ENCODE measurements around the gene RHOF. TPM values are rescaled to one million over a fixed set of nuclear protein-coding genes. Genes with fewer than 3 reads are reported as not detected.
A peak's percentile ranks its signal among the peaks of the same experiment; 100 is the strongest.

The RHOF gene, protein sequence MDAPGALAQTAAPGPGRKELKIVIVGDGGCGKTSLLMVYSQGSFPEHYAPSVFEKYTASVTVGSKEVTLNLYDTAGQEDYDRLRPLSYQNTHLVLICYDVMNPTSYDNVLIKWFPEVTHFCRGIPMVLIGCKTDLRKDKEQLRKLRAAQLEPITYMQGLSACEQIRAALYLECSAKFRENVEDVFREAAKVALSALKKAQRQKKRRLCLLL
- polyA plus RNA-seq = 90.0 TPM

DNA sequence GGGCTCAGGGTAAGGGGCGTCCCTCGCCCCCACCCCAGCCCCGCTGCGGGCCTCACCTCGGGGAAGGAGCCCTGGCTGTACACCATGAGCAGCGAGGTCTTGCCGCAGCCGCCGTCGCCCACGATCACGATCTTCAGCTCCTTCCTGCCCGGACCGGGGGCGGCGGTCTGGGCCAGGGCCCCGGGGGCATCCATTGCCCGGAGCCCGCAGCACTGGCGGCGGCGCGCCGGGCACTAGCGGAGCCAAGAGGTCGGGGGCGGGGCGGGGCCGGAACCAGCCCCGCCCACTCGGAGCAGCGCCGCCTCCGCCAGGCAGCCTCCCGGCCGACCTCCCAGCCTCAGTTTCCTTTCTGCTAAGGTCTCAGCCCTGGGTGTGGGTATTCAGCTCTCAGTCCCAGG is at the start of gene RHOF:
RHOF (minus strand) TSS at position 249 of the 398 bp plus-strand sequence; CDS start at position 194, 55 bp downstream.
- Mint-ChIP-seq H3K4me3 (peak within 1 kb of the TSS; percentile 91 to 97 (median 94)), H3K9me3 (no peaks in the 10 kb centered on the region), H3K36me3 (no peaks in the 10 kb centered on the region), H3K27me3 (no peaks in the 10 kb centered on the region), H3K4me1 (peaks cover 34 to 45% (median 42%) of the 10 kb centered on the region in 3 donors), H3K27ac (peak within 1 kb of the TSS; percentile 98 to 100 (median 100))

DNA sequence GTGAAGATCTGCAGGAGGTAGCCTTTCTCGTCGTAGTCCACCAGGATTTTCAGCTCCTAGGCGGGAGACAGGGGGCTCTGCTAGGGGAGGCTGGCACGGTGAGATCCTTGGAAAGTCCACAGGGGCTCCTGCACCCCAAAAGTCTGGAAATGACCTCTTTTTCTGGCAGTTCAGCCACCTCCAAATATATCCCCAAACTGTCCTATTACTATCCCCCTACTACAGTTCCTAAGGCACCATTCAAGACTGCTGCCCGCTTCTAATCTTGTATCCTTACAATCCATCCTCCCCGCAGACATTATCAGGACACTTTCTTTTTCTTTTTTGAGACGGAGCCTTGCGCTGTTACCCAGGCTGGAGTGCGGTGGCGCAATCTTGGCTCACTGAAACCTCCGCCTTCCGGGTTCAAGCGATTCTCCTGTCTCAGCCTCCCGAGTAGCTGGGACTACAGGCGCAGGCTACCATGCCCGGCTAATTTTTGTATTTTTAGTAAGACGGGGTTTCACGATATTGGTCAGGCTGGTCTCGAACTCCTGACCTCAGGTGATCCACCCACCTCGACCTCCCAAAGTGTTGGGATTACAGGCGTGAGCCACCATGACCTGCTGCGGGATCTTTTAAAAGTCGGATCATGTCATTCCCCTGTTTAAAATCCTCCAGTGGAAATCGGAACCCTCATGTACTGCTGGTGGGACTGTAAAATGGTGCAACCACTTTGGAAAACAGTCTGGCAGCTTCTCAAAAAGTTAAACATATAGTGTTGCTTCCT is 46.7 kb upstream of the RHOF start:
- Mint-ChIP-seq H3K27me3 (no peaks in the 10 kb centered on the region), H3K4me3 (peak overlapping the region; percentile 94 to 100 (median 98)), H3K4me1 (peaks cover 13 to 16% (median 15%) of the 10 kb centered on the region in 3 donors)

DNA sequence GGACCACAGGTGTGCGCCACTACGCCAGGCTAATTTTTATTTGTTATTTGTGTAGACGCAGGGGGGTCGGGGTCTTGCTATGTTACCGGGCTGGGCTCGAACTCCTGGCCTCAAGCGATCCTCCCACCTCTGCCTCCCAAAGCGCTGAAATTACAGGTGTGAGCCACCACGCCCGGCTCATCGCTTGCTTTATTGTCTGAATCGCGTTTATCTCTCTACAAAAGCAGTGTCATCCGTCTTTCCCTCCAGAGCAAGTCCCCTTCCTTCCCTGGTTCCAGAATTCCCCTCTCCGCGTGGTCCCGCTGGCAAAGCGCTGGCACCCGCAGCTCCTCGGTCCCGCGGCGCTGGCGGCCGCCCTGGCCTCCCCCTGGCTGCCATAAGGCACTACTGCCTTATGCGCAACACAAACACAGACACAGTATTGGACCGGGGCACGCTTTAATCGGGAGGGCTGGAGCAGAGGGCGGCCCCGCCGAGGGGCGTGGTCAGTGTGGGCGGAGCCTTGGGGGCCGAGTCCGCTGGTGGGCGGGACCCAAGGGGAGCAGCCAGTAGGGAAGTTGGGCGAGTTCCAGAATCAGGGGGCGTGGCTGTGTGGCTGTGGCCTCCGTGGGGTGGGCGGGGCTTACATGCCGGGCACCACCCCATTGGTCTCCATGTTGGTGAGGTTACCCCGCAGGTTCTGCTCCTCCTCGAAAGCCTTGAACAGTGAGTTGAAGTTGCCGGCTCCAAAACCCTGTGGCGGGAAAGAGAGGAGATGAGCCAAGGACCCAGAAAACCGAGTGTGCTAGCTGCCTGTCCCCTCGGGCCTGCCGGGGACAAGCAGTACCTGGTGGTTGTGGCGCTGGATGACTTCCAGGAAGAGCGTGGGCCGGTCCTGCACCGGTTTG is 45.9 kb upstream of the RHOF start:
- Mint-ChIP-seq H3K27me3 (no peaks in the 10 kb centered on the region), H3K4me1 (peaks cover 13 to 16% (median 15%) of the 10 kb centered on the region in 3 donors)

More for the DNA sequence above, 46.7 kb upstream of the RHOF start:
- H3K36me3 Mint-ChIP-seq = peaks cover 1% of the 10 kb centered on the region
- peak overlapping the region in 2 of 3 donors; percentile 17 to 90 for H3K27ac Mint-ChIP-seq
- H3K9me3 Mint-ChIP-seq = no peaks in the 10 kb centered on the region

DNA sequence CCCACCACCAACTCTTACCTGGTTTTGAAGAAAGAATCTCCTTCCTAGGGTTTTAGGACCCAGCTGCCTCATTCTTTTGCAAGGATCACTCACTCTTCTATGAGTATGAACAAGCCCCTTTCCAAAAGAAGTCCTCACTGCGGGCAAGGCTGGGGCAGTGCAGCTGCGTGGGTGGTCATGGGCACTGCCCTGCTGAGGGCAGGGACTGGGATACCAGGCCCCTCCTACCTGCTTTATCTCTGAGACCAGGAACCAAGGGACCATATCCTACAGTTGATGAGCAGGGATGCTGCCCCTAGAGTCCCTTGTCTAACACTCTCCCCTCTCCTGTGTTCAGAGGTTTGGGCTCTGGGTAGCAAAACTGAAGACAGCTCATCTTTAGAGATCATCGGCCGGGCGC is 44.6 kb upstream of the RHOF start:
- Mint-ChIP-seq H3K4me3 (no peak overlapping the region), H3K27ac (no peak overlapping the region), H3K4me1 (peaks cover 13 to 16% (median 15%) of the 10 kb centered on the region in 3 donors), H3K9me3 (no peaks in the 10 kb centered on the region), H3K36me3 (peaks cover 1% of the 10 kb centered on the region), H3K27me3 (no peaks in the 10 kb centered on the region)

More for the DNA sequence above, 45.9 kb upstream of the RHOF start:
- H3K9me3 Mint-ChIP-seq = no peaks in the 10 kb centered on the region
- H3K27ac Mint-ChIP-seq = peak overlapping the region; percentile 8 to 90 (median 41)
- peaks cover 1% of the 10 kb centered on the region for H3K36me3 Mint-ChIP-seq
- H3K4me3 Mint-ChIP-seq = peak overlapping the region; percentile 94 to 100 (median 98)

DNA sequence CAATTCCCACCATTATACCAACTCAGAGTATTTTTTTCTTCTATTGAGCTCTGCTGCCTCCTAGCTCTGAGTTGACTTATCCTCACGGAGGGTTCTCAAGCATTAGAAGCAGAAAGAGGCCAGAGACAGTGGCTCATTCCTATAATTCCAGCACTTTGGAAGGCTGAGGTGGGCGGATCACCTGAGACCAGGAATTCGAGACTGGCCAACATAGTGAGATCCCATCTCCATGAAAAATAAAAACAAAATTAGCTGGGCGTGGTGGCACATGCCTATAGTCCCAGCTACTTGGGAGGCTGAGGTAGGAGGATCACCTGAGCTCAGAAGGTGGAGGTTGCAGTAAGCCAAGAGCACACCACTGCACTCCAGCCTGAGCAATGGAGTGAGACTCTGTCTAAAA is 44.2 kb upstream of the RHOF start:
- H3K4me3 Mint-ChIP-seq = peak overlapping the region in 1 of 4 donors; percentile 52
- no peaks in the 10 kb centered on the region for H3K27me3 Mint-ChIP-seq
- no peaks in the 10 kb centered on the region for H3K9me3 Mint-ChIP-seq
- H3K4me1 Mint-ChIP-seq = peaks cover 13 to 16% (median 15%) of the 10 kb centered on the region in 3 donors
- H3K36me3 Mint-ChIP-seq = peaks cover 1% of the 10 kb centered on the region
- H3K27ac Mint-ChIP-seq = no peak overlapping the region

DNA sequence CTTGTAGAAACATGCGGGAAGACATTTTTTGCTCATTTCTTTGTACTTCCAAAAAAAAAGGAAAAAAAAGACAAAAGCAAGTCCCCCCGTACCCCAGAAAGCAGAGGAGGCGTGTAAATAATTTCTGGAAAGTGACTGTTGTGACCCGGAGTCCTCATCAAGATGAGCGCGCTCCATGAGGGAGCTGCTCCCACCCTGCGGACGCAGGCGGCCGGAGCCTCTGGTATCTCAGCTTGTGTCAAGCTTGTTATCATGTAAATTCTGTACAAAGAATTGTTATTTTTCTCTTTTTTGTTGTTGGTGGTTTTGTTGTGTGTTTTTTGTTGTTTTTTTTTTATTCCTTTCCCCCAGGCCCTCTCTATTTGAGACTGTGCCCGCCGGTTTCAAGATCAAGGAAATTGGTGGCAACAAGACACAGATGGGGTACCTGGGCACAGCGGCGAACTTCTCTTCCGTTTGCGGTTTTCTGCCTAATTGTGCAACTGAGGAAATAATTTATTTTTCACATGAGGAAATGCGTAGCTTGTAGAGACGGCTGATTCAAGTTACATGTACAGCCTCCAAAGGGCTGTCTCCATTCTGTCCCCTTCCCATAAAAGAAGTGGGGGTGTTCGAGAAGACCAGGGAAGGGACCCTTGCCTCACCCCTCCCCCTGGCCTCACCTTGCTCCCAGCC is 38.2 kb upstream of the RHOF start:
- no peak overlapping the region for H3K27ac Mint-ChIP-seq
- H3K36me3 Mint-ChIP-seq = peaks cover 7% of the 10 kb centered on the region
- no peaks in the 10 kb centered on the region for H3K27me3 Mint-ChIP-seq
- no peaks in the 10 kb centered on the region for H3K9me3 Mint-ChIP-seq
- no peak overlapping the region for H3K4me3 Mint-ChIP-seq
- H3K4me1 Mint-ChIP-seq = no peaks in the 10 kb centered on the region

DNA sequence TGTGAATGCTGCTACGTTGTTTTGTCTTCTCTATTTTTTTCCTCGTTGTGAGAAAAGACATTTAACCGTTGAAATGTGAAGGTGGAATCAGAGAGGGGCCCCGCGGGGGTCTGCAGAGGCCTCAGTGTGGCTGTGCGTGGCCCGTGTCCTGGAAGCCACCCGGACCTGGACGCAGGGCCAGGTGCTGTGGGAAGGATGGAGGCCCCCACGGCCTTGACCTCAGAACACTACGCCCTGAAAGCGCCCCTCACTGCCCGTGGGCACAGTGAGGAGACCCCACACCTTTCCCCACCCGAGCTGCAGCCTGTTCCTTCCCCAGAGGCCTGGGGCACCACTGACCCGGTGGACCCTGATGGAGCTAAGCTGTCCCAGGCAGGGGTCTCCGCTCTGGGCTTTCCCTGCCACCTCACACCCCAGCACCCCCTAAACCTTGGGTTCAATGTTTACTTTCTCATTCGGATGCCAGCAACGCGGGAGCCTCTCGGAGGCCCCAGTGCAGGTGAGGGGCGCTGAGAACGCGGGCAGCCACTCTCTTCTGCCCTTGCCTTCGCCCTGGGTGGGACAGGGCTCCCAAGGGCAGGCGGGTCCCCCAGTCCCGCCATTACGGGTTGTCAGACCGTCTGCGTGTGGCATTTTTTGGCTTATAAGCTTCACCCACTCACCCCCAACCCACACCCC is 37.2 kb upstream of the RHOF start:
- no peak overlapping the region for H3K27ac Mint-ChIP-seq
- H3K4me1 Mint-ChIP-seq = no peaks in the 10 kb centered on the region
- H3K36me3 Mint-ChIP-seq = peaks cover 6% of the 10 kb centered on the region
- no peak overlapping the region for H3K4me3 Mint-ChIP-seq
- H3K9me3 Mint-ChIP-seq = no peaks in the 10 kb centered on the region
- H3K27me3 Mint-ChIP-seq = no peaks in the 10 kb centered on the region

DNA sequence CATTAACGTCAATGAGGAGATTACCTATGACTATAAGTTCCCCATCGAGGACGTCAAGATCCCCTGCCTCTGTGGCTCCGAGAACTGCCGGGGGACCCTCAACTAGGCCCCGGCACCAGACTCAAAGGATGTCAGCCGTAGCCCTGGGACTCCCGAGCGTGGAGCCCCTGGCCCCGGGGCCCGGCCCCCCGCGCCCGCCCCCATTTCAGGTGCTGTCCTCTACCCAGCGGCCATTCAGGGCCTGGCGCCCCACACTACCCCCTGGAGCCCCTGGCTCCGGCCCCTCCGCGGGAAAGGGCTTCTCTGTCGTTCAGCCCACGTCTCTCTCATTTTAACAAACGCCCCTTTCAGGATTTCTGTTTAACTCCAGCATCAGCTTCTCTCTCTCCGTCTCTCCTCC is 36.6 kb upstream of the RHOF start:
- peaks cover 6% of the 10 kb centered on the region for H3K36me3 Mint-ChIP-seq
- H3K4me1 Mint-ChIP-seq = no peaks in the 10 kb centered on the region
- H3K4me3 Mint-ChIP-seq = no peak overlapping the region
- H3K9me3 Mint-ChIP-seq = no peaks in the 10 kb centered on the region
- no peaks in the 10 kb centered on the region for H3K27me3 Mint-ChIP-seq
- no peak overlapping the region for H3K27ac Mint-ChIP-seq

DNA sequence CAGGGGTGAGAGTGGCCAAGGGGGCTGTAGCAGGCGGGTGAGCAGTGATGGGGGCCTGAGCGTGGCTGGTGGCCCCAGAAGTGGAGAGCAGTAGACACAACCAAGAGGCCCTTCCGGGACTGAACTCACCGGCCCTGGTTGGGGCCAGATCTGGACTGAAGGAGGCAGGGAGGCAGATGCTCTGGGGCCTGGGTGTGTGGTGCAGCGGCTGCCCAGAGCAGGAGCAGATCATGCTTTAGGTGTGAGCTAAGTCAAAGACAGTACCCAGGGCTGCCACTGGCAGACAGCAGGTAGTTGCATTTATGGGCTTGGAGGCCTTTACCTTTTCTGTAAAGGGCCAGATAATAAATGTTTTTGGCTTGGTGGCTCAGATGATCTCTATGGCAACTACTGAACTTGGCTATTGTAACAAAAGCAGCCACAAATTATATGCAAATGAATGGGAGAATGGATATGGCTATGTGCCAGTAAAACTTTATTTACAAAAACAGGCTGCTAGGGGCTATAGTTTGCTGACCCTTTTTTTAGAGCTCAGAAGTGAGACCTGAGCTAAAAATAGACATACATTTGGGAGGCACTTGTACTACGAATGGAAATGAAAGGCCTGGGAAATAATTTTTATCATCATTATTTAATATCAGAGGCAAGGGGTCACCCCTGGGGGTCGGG is 35.9 kb upstream of the RHOF start:
- no peaks in the 10 kb centered on the region for H3K27me3 Mint-ChIP-seq
- H3K27ac Mint-ChIP-seq = peak overlapping the region in 2 of 3 donors; percentile 21 to 76
- H3K9me3 Mint-ChIP-seq = no peaks in the 10 kb centered on the region
- H3K36me3 Mint-ChIP-seq = peaks cover 6% of the 10 kb centered on the region
- no peak overlapping the region for H3K4me3 Mint-ChIP-seq
- H3K4me1 Mint-ChIP-seq = no peaks in the 10 kb centered on the region

DNA sequence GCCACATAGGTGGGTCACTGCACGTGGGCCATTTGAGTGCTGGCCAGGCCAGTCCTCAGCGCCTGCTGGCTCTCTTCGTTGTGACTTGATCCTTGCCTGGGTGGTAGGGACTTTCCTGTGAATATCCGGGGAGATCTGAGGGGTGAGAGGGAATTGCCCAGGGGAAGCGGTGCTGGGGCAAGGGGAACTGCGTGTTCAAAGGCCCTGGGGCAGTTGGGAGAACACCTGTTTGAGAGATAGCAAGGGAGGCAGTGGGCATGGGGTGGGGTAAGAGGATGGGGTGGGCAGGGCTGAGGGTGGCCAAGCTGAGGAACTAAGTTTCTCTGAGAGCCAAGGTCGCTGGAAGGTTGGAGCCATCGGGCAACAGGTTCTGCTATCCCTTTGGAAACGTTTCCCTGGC is 35.3 kb upstream of the RHOF start:
- H3K27me3 Mint-ChIP-seq = no peaks in the 10 kb centered on the region
- H3K4me1 Mint-ChIP-seq = no peaks in the 10 kb centered on the region
- H3K27ac Mint-ChIP-seq = peak overlapping the region in 1 of 3 donors; percentile 76
- H3K9me3 Mint-ChIP-seq = no peaks in the 10 kb centered on the region
- H3K36me3 Mint-ChIP-seq = peaks cover 6% of the 10 kb centered on the region
- H3K4me3 Mint-ChIP-seq = no peak overlapping the region

DNA sequence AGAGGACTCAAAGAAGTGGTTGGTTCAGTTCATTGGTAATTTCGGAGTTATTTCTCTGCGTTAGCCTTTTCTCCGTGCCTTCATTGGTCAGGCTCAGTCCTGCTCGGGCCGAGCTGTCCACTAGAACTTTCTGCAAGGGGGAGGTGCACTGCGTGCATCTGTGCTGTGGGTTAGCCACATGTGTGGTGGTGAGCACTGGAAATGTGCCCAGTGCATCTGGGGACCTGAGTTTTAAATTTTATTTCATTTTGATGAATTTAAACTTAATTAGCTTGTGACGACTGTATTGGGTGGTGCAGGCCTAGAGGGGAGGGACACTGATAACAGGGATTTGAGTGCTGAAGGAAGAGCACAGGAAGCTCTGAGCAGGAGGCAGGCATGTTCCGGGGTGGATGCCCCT is 34.8 kb upstream of the RHOF start:
- no peaks in the 10 kb centered on the region for H3K27me3 Mint-ChIP-seq
- H3K4me1 Mint-ChIP-seq = no peaks in the 10 kb centered on the region
- peaks cover 9% of the 10 kb centered on the region for H3K36me3 Mint-ChIP-seq
- no peaks in the 10 kb centered on the region for H3K9me3 Mint-ChIP-seq
- H3K4me3 Mint-ChIP-seq = no peak overlapping the region
- H3K27ac Mint-ChIP-seq = no peak overlapping the region

DNA sequence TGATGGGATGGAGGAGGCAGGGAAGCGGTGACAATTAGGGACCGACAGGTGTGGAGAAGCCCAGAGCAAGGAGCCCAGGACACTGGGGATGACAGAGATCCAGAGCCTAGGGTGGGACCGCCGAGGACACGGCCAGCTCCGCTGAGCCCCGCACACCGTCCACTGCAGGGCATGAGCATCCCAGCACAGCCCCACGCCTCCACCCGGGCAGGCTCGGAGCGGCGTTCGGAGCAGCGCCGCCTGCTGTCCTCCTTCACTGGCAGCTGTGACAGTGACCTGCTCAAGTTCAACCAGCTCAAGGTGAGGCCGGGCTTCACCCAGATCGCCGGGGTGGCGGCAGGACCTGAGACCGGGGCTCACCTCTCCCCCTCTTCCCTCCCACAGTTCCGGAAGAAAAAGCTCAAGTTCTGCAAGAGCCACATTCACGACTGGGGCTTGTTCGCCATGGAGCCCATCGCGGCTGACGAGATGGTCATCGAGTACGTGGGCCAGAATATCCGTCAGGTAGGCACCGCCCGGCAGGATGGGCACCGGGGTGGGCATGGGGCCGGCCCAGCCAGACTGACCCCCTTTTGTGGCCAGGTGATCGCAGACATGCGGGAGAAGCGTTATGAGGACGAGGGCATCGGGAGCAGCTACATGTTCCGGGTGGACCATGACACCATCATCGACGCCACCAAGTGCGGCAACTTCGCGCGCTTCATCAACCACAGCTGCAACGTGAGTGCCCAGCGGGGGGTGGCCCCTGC is 34.0 kb upstream of the RHOF start:
- Mint-ChIP-seq H3K4me3 (no peak overlapping the region), H3K27me3 (no peaks in the 10 kb centered on the region), H3K9me3 (no peaks in the 10 kb centered on the region), H3K27ac (no peak overlapping the region), H3K4me1 (no peaks in the 10 kb centered on the region), H3K36me3 (peaks cover 9% of the 10 kb centered on the region)
